ENCODE results near the gene B4GALT1. TPM values are rescaled to one million over a fixed set of nuclear protein-coding genes. Genes with fewer than 3 reads are reported as not detected.
A peak's percentile ranks its signal among the peaks of the same experiment; 100 is the strongest.

Gene B4GALT1
- total RNA-seq, 4 donors from 2014 or later: 42.3 to 60.4 (median 47.9) TPM

- intact Hi-C loops (cut with DNase I): no loop called here
- no peak for DNase-seq
- Histone ChIP-seq H3K9me3 (no peaks in the 10 kb centered on the region), H3K27ac (peak overlapping the region; percentile 67 to 84 (median 77)), H3K4me1 (peaks cover 11 to 36% (median 12%) of the 10 kb centered on the region in 3 donors), H3K36me3 (peaks cover 0 to 26% (median 0%) of the 10 kb centered on the region in 3 donors), H3K27me3 (no peaks in the 10 kb centered on the region), H3K4me3 (no peak overlapping the region)
- 35 to 47% methylated on average over 6 to 8 of the region's 10 CpGs for WGBS, 2 donors
- TF ChIP-seq CTCF (IDR thresholded peaks at IDR 0.05): no peak
- TF ChIP-seq POLR2A (IDR thresholded peaks at IDR 0.05): no peak
Observed at GRCh38 chr9:33106827-33107621, 60.1 kb downstream of the B4GALT1 start.

- Histone ChIP-seq H3K27me3 (no peaks in the 10 kb centered on the region), H3K4me3 (no peak overlapping the region), H3K36me3 (peaks cover 0 to 20% (median 0%) of the 10 kb centered on the region in 3 donors), H3K4me1 (peaks cover 15 to 43% (median 15%) of the 10 kb centered on the region in 3 donors), H3K27ac (peak overlapping the region; percentile 67 to 84 (median 77)), H3K9me3 (no peaks in the 10 kb centered on the region)
- WGBS, 2 donors: 60 to 68% methylated on average over 3 to 4 of the region's 4 CpGs
- DNase-seq: no peak
- TF ChIP-seq CTCF (IDR thresholded peaks at IDR 0.05) (no peak), POLR2A (IDR thresholded peaks at IDR 0.05) (no peak)
- intact Hi-C loops (cut with DNase I): no loop called here
Observed at GRCh38 chr9:33106372-33106771, 60.8 kb downstream of the B4GALT1 start.

- Histone ChIP-seq H3K4me1 (peaks cover 18 to 47% (median 18%) of the 10 kb centered on the region in 3 donors), H3K27ac (peak overlapping the region in 3 of 4 donors; percentile 67 to 84 (median 74)), H3K9me3 (no peaks in the 10 kb centered on the region), H3K27me3 (no peaks in the 10 kb centered on the region), H3K4me3 (no peak overlapping the region), H3K36me3 (peaks cover 0 to 16% (median 0%) of the 10 kb centered on the region in 3 donors)
- DNase-seq: no peak
- no peak for TF ChIP-seq CTCF (IDR thresholded peaks at IDR 0.05)
- no peak for TF ChIP-seq POLR2A (IDR thresholded peaks at IDR 0.05)
- intact Hi-C loops (cut with DNase I): no loop called here
- WGBS, 2 donors: 92 to 100% methylated on average over 1 of the region's 1 CpG
Observed at GRCh38 chr9:33105959-33106358, 61.2 kb downstream of the B4GALT1 start.

- TF ChIP-seq CTCF (IDR thresholded peaks at IDR 0.05): no peak
- TF ChIP-seq POLR2A (IDR thresholded peaks at IDR 0.05): no peak
- WGBS, 2 donors: 77 to 84% methylated on average over 5 of the region's 5 CpGs
- Histone ChIP-seq H3K36me3 (peaks cover 0 to 11% (median 0%) of the 10 kb centered on the region in 3 donors), H3K27ac (no peak overlapping the region), H3K4me1 (peaks cover 18 to 48% (median 18%) of the 10 kb centered on the region in 3 donors), H3K4me3 (no peak overlapping the region), H3K27me3 (no peaks in the 10 kb centered on the region), H3K9me3 (no peaks in the 10 kb centered on the region)
- intact Hi-C loops (cut with DNase I): no loop called here
- DNase-seq: no peak
Observed at GRCh38 chr9:33105504-33105903, 61.6 kb downstream of the B4GALT1 start.

GRCh38 chr9:33104401-33104800, 62.7 kb downstream of the B4GALT1 start:
- Histone ChIP-seq H3K27me3 (no peaks in the 10 kb centered on the region), H3K27ac (peak overlapping the region in 1 of 4 donors; percentile 36), H3K36me3 (peaks cover 0 to 3% (median 0%) of the 10 kb centered on the region in 3 donors), H3K4me1 (peaks cover 18 to 48% (median 18%) of the 10 kb centered on the region in 3 donors), H3K4me3 (no peak overlapping the region), H3K9me3 (no peaks in the 10 kb centered on the region)
- WGBS, 2 donors: 86 to 89% methylated on average over 4 to 6 of the region's 7 CpGs
- DNase-seq: no peak
- intact Hi-C loops (cut with DNase I): no loop called here
- TF ChIP-seq CTCF (IDR thresholded peaks at IDR 0.05) (no peak), POLR2A (IDR thresholded peaks at IDR 0.05) (no peak)
